HG03558 (cell line): ENCODE measurements around the gene HACD3.
A peak's percentile ranks its signal among the peaks of the same experiment; 100 is the strongest.

ENCODE experiments used
- ATAC-seq: cut with Tn5 transposase; IDR thresholded peaks from one replicate; pipeline ENCODE4 v1.9.1; 2021; ENCODE audit warnings: moderate number of reproducible peaks; ENCODE audit not compliant: unreplicated experiment; ENCODE audit errors: extremely low read depth

The HACD3 gene, protein sequence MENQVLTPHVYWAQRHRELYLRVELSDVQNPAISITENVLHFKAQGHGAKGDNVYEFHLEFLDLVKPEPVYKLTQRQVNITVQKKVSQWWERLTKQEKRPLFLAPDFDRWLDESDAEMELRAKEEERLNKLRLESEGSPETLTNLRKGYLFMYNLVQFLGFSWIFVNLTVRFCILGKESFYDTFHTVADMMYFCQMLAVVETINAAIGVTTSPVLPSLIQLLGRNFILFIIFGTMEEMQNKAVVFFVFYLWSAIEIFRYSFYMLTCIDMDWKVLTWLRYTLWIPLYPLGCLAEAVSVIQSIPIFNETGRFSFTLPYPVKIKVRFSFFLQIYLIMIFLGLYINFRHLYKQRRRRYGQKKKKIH

GRCh38 chr15:65530318-65531111 is at the start of gene HACD3:
TSS of gene HACD3 (plus strand) at chr15:65530463. CDS start at chr15:65530632, 169 bp downstream.
- ATAC-seq = peak; percentile 50

GRCh38 chr15:65484876-65485275 is 45.4 kb upstream of the HACD3 start:
- no peak for ATAC-seq

GRCh38 chr15:65494076-65494475 is 36.2 kb upstream of the HACD3 start:
- no peak for ATAC-seq

- no peak for ATAC-seq
These were observed 20.9 kb upstream of the HACD3 start for GRCh38 chr15:65509321-65509720.

GRCh38 chr15:65512189-65512588 is 18.1 kb upstream of the HACD3 start:
- no peak for ATAC-seq

- no peak for ATAC-seq
These were observed 17.4 kb upstream of the HACD3 start for GRCh38 chr15:65512807-65513416.

DNA sequence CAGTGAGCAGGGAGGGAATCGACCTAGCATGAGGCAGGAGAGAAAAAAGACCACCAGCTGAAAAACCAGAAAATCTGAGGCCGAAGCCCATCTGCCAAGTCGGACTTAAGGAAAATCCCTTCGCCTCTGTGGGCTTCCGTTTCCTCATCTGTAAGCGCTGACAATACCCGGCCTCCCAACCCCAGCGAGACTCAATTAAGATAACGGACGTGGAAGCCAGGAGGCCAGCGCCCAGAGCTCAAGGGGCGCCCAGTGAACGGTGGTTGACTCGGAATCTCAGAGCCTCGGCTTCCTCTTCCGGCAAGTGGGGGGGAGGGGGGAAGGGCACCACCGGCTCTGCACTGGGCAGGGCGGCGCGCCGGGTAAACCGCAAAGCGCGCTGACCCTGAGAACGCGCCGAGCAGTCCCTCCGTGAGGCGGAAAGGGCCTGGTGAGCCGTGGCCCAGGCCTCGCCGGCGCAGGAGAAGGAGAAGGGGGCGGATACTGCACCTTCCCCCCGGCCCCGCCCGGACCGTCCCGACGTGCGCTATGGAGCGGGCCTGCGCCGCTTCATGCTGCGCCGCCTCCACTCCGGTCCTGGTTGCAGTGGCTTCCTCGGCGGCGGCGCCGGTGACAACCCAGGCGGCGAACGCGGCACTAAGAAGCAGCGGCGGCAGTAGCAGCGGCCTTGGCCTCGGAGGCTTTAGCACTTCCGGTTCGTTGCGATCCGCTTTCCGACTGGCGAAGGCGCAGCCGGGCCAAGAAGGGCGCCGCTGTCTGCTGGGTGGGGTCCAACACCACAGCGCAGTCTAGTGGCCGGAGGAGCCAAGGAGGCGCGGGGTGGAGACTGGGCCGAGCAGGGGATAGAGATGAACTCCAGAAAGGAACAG is 13.0 kb upstream of the HACD3 start, which contains the start of gene DPP8:
Gene DPP8 (minus strand): TSS at position 693 of the 869 bp plus-strand sequence. CDS start 5,136 bp downstream, outside the sequence.
- ATAC-seq = peak; percentile 62

GRCh38 chr15:65517866-65518207 is 12.4 kb upstream of the HACD3 start:
- ATAC-seq = no peak

- ATAC-seq = no peak
These were observed 11.5 kb upstream of the HACD3 start for GRCh38 chr15:65518633-65519285.

DNA sequence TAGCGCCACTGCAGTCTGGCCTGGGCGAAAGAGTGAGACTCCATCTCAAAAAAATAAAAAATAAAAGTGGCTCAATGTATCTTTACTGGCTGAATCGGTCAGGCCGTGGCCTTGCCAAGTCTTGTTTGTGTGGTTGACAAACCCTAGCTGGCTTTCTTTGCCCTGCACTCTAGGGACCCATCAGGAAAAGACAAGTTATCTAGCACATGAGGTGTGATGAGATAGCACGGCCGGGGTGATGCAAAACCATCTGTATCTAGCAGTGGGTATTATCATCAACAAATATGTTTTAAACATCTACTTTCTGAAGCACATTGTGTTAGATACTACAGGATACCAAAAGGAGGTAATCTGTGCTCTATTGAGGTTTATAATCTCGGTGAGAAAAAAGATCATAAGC is 8.9 kb upstream of the HACD3 start:
- no peak for ATAC-seq

DNA sequence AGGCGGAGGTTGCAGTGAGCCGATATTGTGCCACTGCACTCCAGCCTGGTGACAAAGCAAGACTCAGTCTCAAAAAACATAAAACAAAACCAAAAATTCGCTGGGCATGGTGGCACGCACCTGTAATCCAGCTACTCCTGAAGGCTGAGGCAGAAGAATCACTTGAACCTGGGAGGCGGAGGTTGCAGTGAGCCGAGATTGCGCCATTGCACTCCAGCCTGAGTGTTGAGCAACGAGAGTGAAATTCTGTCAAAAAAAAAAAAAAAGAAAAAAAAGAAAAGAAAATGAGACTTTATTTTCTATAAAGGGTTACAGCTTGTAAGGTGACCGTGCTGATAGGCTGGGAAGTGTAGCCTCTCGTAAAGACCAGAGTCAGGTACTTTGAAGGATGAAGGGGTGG is 6.0 kb upstream of the HACD3 start:
- ATAC-seq = no peak

DNA sequence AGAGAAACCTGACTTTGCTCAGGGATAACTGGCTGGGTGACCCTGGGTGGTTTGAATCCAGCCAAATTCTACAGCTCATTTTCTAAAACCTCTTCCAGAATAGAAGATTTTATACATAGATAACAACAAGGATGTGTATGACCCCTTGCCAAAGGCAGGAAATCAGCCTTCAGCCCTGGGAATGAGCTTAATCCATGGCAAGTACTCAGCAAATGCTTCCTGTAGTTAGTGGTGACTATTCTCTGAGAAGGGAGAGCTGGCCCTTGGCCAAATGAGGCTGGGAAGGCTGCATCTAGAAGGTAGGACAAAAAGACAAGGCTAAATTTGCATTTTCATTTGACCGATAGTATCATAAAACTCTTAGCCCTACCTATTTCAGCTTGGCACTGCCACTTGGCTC is 4.6 kb upstream of the HACD3 start:
- ATAC-seq = no peak

DNA sequence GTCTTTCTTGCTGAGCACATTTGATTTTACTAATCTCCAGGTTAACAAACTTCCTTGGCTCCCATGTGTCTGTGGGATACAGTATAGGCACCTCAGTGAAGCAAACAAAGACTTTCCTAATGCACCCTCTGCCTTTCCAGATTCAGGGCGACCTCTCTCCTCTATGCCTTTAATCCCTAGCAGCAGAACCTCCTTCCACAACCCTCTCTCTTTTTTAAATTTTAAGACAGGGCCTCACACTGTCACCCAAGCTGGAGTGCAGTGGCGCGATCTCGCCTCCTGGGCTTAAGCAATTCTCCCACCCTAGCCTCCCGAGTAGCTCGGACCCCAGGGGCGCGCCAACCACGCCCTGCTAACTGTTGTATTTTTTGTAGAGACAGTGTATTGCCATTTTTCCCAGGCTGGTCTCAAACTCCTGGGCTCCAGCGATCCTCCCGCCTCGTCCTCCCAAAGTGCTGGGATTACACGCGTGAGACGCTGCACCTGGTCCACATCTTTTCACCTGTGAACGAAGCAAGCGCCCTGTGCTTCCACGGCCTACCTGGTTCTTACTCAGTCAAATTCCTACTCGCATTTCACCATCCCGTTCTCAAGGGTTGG is 1.7 kb upstream of the HACD3 start:
- no peak for ATAC-seq

DNA sequence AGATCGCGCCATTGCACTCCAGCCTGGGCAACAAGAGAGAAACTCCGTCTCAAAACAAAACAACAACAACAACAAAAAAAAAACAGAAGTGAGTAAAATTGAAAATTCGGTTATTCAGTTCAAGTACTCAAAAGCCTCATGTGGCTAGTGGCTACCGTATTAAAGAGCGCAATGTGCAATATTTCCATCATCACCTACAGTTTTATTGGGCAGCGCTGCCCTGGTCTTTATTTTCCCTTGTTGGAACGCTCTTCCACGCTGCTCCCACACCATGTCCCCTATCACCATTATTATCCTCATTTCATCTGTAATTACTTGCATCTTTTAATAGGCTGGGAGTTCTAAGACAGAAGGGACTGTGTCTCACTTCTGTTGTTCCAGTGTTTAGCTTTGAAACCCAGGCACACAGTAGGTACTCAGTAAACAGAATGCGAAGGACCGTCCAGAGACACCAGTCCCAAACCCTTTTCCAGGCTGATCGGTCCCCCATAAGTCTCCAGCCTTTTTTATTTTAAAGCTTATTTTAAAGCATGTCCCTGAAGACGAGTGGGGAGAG is 423 bp upstream of the HACD3 start:
- ATAC-seq = no peak

DNA sequence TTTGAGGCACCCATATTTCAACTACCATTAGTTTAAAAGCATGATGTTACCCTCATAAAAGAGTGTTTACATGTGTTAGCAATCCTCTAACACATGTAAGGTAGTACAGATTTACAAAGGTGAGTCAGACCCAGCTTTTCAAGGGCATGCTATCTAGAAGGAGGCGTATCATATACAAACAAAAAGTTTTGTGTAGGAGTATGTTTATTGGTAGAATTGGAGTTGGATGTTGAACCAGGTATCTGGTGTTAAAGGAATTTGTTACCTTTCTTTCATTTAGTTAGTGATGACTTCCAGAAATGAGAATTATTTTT is 2.4 kb downstream of the HACD3 start:
- ATAC-seq = no peak

DNA sequence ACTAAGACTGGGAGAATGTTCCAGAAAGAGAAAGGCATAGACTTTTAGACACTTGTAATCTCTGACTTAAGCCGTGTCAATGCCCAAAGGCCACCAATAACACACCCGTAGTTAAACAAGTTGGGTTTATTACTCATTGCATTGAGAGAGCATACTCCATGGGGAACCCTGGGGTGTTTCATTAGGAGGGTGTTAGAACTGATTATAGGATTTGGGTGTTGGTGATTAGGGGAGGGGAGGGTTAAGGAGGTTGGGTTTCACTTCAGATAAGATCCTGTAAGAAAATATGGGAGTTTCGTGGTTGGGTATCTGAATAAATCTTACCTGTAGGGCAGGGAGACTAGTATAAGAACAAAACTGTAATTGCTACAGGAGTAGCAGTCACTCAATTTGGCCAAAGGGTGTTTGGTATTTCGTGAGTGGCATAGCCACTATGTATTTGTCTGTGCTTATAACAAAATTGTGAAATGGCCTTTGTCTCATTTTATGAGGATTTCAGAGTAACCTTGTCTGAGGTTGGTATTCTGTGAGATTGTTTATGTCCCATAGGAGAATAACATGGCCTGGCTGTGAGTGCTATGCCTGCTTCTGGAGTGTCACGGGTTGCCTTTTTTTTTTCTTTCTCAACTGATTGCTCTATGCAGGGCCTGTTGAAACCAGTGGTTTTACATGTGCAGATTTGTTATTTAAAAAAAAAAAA is 2.9 kb downstream of the HACD3 start:
- ATAC-seq = no peak

- no peak for ATAC-seq
These were observed 4.9 kb downstream of the HACD3 start for GRCh38 chr15:65535192-65535591.

- ATAC-seq = no peak
These were observed 10.1 kb downstream of the HACD3 start for GRCh38 chr15:65540314-65540713.
